BLaER1 treated with 17β-estradiol and CSF1 and Interleukin-3, amounts not matched to agents 10 nM and 100 nM (cell line): Measurements from ENCODE around the gene MS4A14.
A peak's percentile ranks its signal among the peaks of the same experiment; 100 is the strongest.

Source experiments
- H3K27ac ChIP-seq, 11 experiments: shearing (Covaris generic); formaldehyde crosslinking; 2 replicates each; pipeline ENCODE4 v1.8.1; 2022
- H3K27me3 ChIP-seq, 11 experiments: shearing (Covaris generic); formaldehyde crosslinking; 2 replicates each; pipeline ENCODE4 v1.8.1; 2022
- H3K36me3 ChIP-seq, 11 experiments: shearing (Covaris generic); formaldehyde crosslinking; 2 replicates each; pipeline ENCODE4 v1.8.1; 2022
- H3K4me1 ChIP-seq, 10 experiments: shearing (Covaris generic); formaldehyde crosslinking; 2 replicates each; pipeline ENCODE4 v1.8.1; 2022
- H3K4me2 ChIP-seq, 11 experiments: shearing (Covaris generic); formaldehyde crosslinking; 2 replicates each; pipeline ENCODE4 v1.8.1; 2022
- H3K4me3 ChIP-seq, 10 experiments: shearing (Covaris generic); formaldehyde crosslinking; 2 replicates each; pipeline ENCODE4 v1.8.1; 2022
- H3K9ac ChIP-seq, 11 experiments: shearing (Covaris generic); formaldehyde crosslinking; 2 replicates each; pipeline ENCODE4 v1.8.1; 2022
- H3K9me3 ChIP-seq, 11 experiments: shearing (Covaris generic); formaldehyde crosslinking; replicated peaks in 1 of 11; 2 replicates each; pipeline ENCODE4 v1.8.1; 2022
- H4K20me1 ChIP-seq, 11 experiments: shearing (Covaris generic); formaldehyde crosslinking; 2 replicates each; pipeline ENCODE4 v1.8.1; 2022
- Cebpa-rat ChIP-seq, 11 experiments: shearing (Covaris generic); IDR thresholded peaks; 2 replicates each; pipeline ENCODE4 v1.8.1; 2022

MS4A14 gene

DNA sequence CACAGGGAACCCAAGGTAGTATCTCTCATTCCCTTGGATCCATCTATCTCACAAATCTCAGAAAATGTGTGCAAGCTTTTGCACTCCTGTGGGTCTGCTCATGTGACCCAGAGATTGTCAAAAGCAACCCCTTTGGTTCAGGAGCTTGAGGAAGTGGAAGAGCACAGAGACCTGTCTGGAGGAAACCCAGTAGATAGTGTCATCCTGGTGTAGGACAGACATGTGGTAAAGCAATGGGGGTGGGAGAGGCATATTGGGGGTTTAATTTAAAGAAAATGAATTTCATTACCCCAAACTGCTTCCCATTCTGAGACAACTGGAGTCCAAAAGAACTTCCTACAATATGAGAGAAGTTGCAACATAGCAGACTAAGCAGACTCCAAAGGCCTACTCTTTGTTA is 5.8 kb upstream of the MS4A14 start:
- TF ChIP-seq Cebpa-rat (IDR thresholded peaks at IDR 0.05): no peak
- Histone ChIP-seq H3K9ac (peak overlapping the region in 2 of 11 experiments; percentile 80 to 82; a peak in 5 of 22 replicates), H3K4me3 (peak overlapping the region in 1 of 10 experiments; percentile 17; a peak in 1 of 20 replicates), H3K4me2 (peak overlapping the region in 4 of 11 experiments; percentile 36 to 97 (median 76); a peak in 8 of 22 replicates), H3K9me3 (peaks cover 0 to 77% (median 38%) of the 10 kb centered on the region in 11 experiments; a peak in 21 of 22 replicates), H3K4me1 (peaks cover 6 to 100% (median 16%) of the 10 kb centered on the region in 10 experiments; a peak in 17 of 20 replicates), H3K36me3 (peaks cover 0 to 92% (median 2%) of the 10 kb centered on the region in 11 experiments; a peak in 7 of 22 replicates), H3K27ac (peak overlapping the region in 6 of 11 experiments; percentile 5 to 96 (median 65); a peak in 9 of 22 replicates), H4K20me1 (peaks cover 0 to 35% (median 0%) of the 10 kb centered on the region in 11 experiments; a peak in 2 of 22 replicates), H3K27me3 (no peaks in the 10 kb centered on the region)

DNA sequence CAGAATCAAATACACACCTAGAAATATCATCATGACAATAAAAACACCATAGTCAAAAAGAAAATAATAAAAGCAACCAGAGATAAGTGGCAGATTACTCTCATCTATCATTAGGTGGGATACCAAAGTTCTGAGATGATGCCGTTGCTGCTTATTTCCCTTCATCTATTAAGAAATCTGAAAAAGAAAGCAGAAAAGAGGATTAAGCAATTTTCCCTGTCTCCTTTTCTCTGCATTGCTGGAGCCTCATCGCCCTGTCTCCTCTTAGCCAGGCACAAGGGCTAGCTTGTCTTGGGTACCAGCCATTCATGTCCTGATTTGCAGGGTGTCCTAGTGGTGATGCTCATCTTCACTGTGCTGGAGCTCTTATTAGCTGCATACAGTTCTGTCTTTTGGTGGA is 3.9 kb upstream of the MS4A14 start:
- no peak overlapping the region for H3K4me3 ChIP-seq
- no peak for TF ChIP-seq Cebpa-rat (IDR thresholded peaks at IDR 0.05)
- peaks cover 0 to 73% (median 0%) of the 10 kb centered on the region in 11 experiments; a peak in 6 of 22 replicates for H3K36me3 ChIP-seq
- H4K20me1 ChIP-seq: peaks cover 0 to 17% (median 0%) of the 10 kb centered on the region in 11 experiments; a peak in 2 of 22 replicates
- H3K9ac ChIP-seq: peak overlapping the region in 1 of 11 experiments; percentile 80; a peak in 1 of 22 replicates
- H3K27ac ChIP-seq: peak overlapping the region in 2 of 11 experiments; percentile 47 to 96; a peak in 3 of 22 replicates
- H3K4me1 ChIP-seq: peaks cover 19 to 100% (median 30%) of the 10 kb centered on the region in 10 experiments
- H3K4me2 ChIP-seq: peak overlapping the region in 2 of 11 experiments; percentile 97; a peak in 4 of 22 replicates
- no peaks in the 10 kb centered on the region for H3K27me3 ChIP-seq
- H3K9me3 ChIP-seq: peaks cover 0 to 58% (median 21%) of the 10 kb centered on the region in 11 experiments; a peak in 16 of 22 replicates

DNA sequence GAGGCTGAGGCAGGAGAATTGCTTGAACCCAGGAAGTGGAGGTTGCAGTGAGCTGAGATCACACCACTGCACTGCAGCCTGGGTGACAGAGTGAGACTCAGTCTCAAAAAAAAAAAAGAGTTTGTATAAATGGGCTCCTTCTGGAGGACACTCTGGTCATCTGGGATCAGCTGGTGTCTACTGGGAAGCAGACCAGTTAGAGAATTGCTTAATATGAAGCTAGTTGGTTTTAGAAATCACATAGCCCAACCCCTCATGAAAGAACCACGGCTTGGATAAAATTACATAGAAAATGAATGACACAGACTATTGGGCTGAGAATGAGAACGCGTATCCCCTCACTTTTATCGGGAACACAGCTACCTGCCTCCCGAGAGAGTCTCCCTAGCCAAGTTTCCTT is 3.2 kb upstream of the MS4A14 start:
- H3K27ac ChIP-seq: peak overlapping the region in 2 of 11 experiments; percentile 13 to 47; a peak in 3 of 22 replicates
- peaks cover 20 to 100% (median 32%) of the 10 kb centered on the region in 10 experiments for H3K4me1 ChIP-seq
- peaks cover 0 to 73% (median 0%) of the 10 kb centered on the region in 11 experiments; a peak in 6 of 22 replicates for H3K36me3 ChIP-seq
- H3K4me3 ChIP-seq: no peak overlapping the region
- H3K4me2 ChIP-seq: peak overlapping the region in 2 of 11 experiments; percentile 97; a peak in 3 of 22 replicates
- H3K9me3 ChIP-seq: peaks cover 0 to 51% (median 16%) of the 10 kb centered on the region in 11 experiments; a peak in 15 of 22 replicates
- no peak for TF ChIP-seq Cebpa-rat (IDR thresholded peaks at IDR 0.05)
- peaks cover 0 to 11% (median 0%) of the 10 kb centered on the region in 11 experiments; a peak in 1 of 22 replicates for H4K20me1 ChIP-seq
- H3K9ac ChIP-seq: peak overlapping the region in 1 of 11 experiments; percentile 25; a peak in 1 of 22 replicates
- no peaks in the 10 kb centered on the region for H3K27me3 ChIP-seq

DNA sequence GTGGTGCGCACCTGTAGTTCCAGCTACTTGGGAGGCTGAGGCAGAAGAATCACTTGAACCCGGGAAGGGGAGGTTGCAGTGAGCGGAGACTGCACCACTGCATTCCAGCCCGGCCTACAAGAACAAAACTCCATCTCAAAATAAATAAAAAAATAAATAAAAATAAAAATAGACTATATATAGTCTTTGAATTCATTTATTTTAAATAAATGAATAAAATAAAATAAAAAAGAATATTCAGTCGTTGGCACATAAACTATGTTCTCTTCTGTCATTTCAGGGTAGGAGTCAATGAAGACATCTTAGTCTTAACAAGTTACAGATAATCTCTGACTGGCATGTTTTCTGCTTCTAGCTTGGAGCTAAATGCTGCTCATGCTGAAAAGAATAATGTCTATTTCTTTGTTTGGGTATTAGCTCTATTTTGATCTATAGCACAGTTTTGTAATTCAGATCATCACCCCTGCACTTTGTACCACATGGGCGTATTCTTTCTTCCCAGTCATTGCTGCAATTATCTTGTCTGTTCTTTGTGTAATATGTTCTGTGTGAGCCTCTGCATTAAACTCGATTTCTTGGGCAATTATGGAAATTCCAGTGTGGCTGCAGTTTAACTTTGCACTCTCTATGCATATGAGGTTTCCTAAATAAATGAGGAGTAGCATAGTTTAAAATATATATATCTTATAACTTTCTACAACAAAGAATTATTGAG is 1.4 kb upstream of the MS4A14 start:
- H3K9me3 ChIP-seq: peaks cover 0 to 37% (median 13%) of the 10 kb centered on the region in 11 experiments; a peak in 12 of 22 replicates
- TF ChIP-seq Cebpa-rat (IDR thresholded peaks at IDR 0.05): no peak
- H4K20me1 ChIP-seq: peaks cover 0 to 11% (median 0%) of the 10 kb centered on the region in 11 experiments; a peak in 1 of 22 replicates
- H3K4me1 ChIP-seq: peaks cover 11 to 87% (median 20%) of the 10 kb centered on the region in 10 experiments
- no peak overlapping the region for H3K4me3 ChIP-seq
- H3K9ac ChIP-seq: no peak overlapping the region
- peak overlapping the region in 2 of 11 experiments; percentile 50 to 74; a peak in 3 of 22 replicates for H3K4me2 ChIP-seq
- no peaks in the 10 kb centered on the region for H3K27me3 ChIP-seq
- peaks cover 0 to 73% (median 0%) of the 10 kb centered on the region in 11 experiments; a peak in 6 of 22 replicates for H3K36me3 ChIP-seq
- peak overlapping the region in 2 of 11 experiments; percentile 23 to 47; a peak in 2 of 22 replicates for H3K27ac ChIP-seq

DNA sequence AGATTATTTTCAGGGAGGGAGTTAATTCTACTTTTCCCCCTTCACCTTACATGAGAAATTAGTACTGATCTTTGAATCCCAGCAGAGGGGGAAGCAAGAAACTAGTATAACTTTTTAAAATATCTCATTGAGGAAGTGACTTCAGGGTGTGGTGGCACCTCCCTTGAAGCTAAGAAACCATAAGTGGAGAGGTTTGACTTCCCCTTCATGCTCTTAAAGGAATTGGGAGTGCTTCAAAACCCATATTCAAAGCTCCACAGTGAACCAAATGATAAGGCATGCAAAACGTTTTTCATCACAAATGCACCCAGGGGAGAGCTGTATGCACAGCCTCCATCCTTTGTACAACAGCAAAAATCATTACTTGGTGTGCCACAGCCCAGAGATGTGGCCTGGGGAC is 540 bp downstream of the MS4A14 start:
- Histone ChIP-seq H3K27ac (peak overlapping the region in 7 of 11 experiments; percentile 34 to 77 (median 53); a peak in 11 of 22 replicates), H4K20me1 (peaks cover 0 to 11% (median 0%) of the 10 kb centered on the region in 11 experiments; a peak in 1 of 22 replicates), H3K9ac (peak overlapping the region in 3 of 11 experiments; percentile 19 to 53 (median 31); a peak in 5 of 22 replicates), H3K4me1 (peaks cover 11 to 73% (median 16%) of the 10 kb centered on the region in 10 experiments), H3K36me3 (peaks cover 0 to 71% (median 0%) of the 10 kb centered on the region in 11 experiments; a peak in 6 of 22 replicates), H3K4me2 (peak overlapping the region; percentile 30 to 76 (median 57)), H3K27me3 (no peaks in the 10 kb centered on the region), H3K4me3 (no peak overlapping the region), H3K9me3 (peaks cover 0 to 38% (median 17%) of the 10 kb centered on the region in 11 experiments; a peak in 18 of 22 replicates)
- TF ChIP-seq Cebpa-rat (IDR thresholded peaks at IDR 0.05): no peak

DNA sequence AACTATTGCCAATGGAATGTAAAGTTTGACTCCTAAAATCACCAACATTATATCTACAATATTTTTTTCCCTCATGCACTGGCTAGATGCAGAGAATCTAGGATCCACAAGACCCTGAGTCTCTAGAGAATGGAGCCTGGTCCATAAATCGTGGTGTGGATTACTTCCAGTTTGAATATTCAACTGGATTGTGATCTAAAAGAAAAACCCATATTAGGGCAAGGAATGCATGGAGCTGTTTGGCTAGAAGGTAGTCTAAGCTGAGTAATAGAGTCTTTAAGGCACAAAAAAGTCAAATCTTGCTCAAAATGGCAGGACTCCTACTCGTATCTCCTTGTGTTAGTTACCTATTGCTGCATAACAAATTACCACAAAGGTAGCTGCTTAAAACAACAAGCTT is 23.8 kb downstream of the MS4A14 start:
- Histone ChIP-seq H3K9ac (no peak overlapping the region), H3K4me2 (no peak overlapping the region), H3K4me3 (no peak overlapping the region), H4K20me1 (no peaks in the 10 kb centered on the region), H3K27ac (no peak overlapping the region), H3K4me1 (peaks cover 0 to 5% (median 0%) of the 10 kb centered on the region in 10 experiments; a peak in 1 of 20 replicates), H3K36me3 (peaks cover 0 to 22% (median 0%) of the 10 kb centered on the region in 11 experiments; a peak in 5 of 22 replicates), H3K27me3 (no peaks in the 10 kb centered on the region), H3K9me3 (peaks cover 16 to 65% (median 20%) of the 10 kb centered on the region in 11 experiments)
- TF ChIP-seq Cebpa-rat (IDR thresholded peaks at IDR 0.05): no peak

DNA sequence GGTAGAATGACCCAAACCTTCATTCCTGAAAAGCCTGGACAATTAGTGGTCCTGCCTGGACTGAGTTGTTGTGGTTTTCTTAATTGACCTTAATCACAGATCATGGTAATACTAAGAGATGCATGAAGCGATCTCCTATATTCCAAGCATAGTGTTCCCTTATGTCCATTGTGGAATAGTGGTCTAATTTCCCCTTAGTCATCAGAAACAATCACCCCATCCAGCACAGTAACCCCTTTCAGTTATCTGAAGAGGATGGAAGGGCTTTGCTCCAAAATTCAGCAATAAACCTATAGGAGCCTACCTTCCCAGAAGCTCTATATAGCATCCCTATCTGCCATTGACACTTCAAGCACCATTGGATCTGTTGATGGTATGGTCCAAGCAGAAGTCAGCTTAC is 26.4 kb downstream of the MS4A14 start:
- no peaks in the 10 kb centered on the region for H3K36me3 ChIP-seq
- H3K4me2 ChIP-seq: no peak overlapping the region
- H3K9ac ChIP-seq: no peak overlapping the region
- no peak overlapping the region for H3K4me3 ChIP-seq
- no peak overlapping the region for H3K27ac ChIP-seq
- no peaks in the 10 kb centered on the region for H3K4me1 ChIP-seq
- H3K27me3 ChIP-seq: no peaks in the 10 kb centered on the region
- H3K9me3 ChIP-seq: peaks cover 16 to 41% (median 20%) of the 10 kb centered on the region in 11 experiments
- no peaks in the 10 kb centered on the region for H4K20me1 ChIP-seq
- TF ChIP-seq Cebpa-rat (IDR thresholded peaks at IDR 0.05): no peak

DNA sequence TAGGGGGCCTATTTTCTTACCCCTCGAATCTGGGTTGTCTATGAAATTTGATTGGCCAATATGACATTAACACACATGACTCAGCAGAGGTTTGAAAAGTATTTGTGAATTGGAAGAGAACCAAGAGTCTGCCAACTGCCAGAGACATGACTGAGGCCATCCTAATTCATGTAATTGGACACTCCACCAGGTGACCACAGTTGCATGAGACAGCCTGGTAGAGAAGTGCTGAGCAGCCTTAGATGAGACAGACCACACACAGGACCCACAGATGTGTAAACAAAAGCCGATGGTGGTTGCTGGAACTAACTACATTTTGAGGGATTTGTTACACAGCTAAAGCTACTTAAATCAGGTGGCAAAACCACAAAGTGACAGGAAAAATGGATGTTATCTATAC is 32.3 kb downstream of the MS4A14 start:
- H3K27me3 ChIP-seq: no peaks in the 10 kb centered on the region
- no peaks in the 10 kb centered on the region for H3K36me3 ChIP-seq
- no peak for TF ChIP-seq Cebpa-rat (IDR thresholded peaks at IDR 0.05)
- H3K4me1 ChIP-seq: no peaks in the 10 kb centered on the region
- no peak overlapping the region for H3K9ac ChIP-seq
- H3K4me2 ChIP-seq: no peak overlapping the region
- no peaks in the 10 kb centered on the region for H4K20me1 ChIP-seq
- no peak overlapping the region for H3K4me3 ChIP-seq
- no peak overlapping the region for H3K27ac ChIP-seq
- no peaks in the 10 kb centered on the region for H3K9me3 ChIP-seq

DNA sequence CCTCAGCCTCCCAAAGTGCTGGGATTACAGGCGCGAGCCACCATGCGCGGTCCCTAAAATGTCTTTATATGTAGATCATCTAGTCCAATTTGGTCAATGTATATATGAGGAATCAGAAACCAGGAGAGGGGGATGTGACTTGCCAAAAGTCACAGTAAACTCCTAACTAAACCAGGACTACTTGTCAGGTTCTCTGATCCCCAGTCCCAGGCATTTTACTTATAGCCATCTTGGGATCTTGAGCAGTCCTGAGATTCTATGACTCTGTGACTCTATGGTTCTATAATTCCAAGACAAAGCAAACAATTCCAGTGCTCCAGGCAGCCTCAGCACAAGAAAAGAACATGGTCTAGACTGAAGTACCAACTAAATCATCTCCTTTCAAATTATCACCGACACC is 33.0 kb downstream of the MS4A14 start, which contains the start of gene MS4A5:
MS4A5 (plus strand) TSS at position 301 of the 400 bp plus-strand sequence. CDS start 103 bp downstream, outside the sequence.
- Histone ChIP-seq H3K4me1 (no peaks in the 10 kb centered on the region), H3K4me2 (no peak within 1 kb of the TSS), H3K9ac (no peak within 1 kb of the TSS), H3K4me3 (no peak within 1 kb of the TSS), H3K9me3 (no peaks in the 10 kb centered on the region; a peak in 1 of 22 replicates), H3K27me3 (no peaks in the 10 kb centered on the region), H4K20me1 (no peaks in the 10 kb centered on the region), H3K36me3 (no peaks in the 10 kb centered on the region), H3K27ac (no peak within 1 kb of the TSS)
- TF ChIP-seq Cebpa-rat (IDR thresholded peaks at IDR 0.05): no peak
